ENCODE measurements around the gene UVRAG. TPM values are rescaled to one million over a fixed set of nuclear protein-coding genes. Genes with fewer than 3 reads are reported as not detected.

UVRAG gene
- polyA plus RNA-seq, 1 donor (not counting 4 experiments of a cell fraction or from before 2014, with no cell fraction given), result 11.9 TPM

DNA sequence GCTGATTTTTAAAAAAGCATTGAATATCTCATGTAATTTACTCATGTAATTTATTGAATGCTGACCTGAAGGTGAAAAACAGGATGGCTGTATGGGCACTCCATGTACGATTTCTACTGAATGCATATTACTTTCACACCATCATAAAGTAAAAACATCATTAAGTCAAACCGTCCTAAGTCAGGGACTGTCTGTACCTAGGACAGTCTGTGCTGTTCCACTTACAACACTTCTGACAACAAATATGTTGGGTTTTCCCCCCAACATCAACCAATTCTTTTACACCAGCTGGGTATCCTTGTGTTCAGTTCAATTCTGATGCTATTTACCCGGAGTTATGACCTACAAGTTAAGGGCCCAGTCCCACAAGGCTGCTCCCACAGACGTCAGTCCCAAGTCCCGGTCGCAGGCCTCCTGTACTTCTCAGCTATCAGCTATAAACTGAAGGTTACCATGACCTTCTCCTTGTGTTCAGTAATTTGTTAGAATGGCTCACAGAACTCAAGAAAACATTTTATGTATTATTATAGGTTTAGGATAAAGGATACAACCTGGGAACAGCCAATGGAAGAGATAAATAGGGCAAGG lies 17.0 kb downstream of the UVRAG start:
- Histone ChIP-seq H4K20me1 (ENCODE audit: control insufficient read depth, extremely low read depth, insufficient read depth, low read length) (no peaks in the 10 kb centered on the region), H3K9ac (ENCODE audit: control insufficient read depth, extremely low read depth, insufficient read depth, low read length) (no peak overlapping the region), H3K9me3 (ENCODE audit: control insufficient read depth, low read depth, low read length) (no peaks in the 10 kb centered on the region), H3K27ac (ENCODE audit: control insufficient read depth, insufficient read depth, low read length) (no peak overlapping the region), H3K9me1 (ENCODE audit: control insufficient read depth, extremely low read depth, insufficient read depth, low read length) (no peaks in the 10 kb centered on the region), H3K79me2 (ENCODE audit: control insufficient read depth, insufficient read depth, low read length) (peaks cover 5% of the 10 kb centered on the region), H2AFZ (ENCODE audit: control insufficient read depth, low read length) (no peak overlapping the region), H3K4me2 (ENCODE audit: control insufficient read depth, extremely low read depth, insufficient read depth, low read depth, low read length) (no peak overlapping the region), H3K4me3 (ENCODE audit: control insufficient read depth in 2 of 3, extremely low read depth in 1 of 3, insufficient read depth in 2 of 3, low read depth in 1 of 3, low read length in 3 of 3) (no peak overlapping the region), H3K4me1 (ENCODE audit: control insufficient read depth, extremely low read depth, insufficient read depth, low read length) (no peaks in the 10 kb centered on the region), H3K36me3 (ENCODE audit: control insufficient read depth in 2 of 2, extremely low read depth in 1 of 2, insufficient read depth in 2 of 2, low read length in 2 of 2) (no peaks in the 10 kb centered on the region), H3K27me3 (ENCODE audit: control insufficient read depth, extremely low read depth, insufficient read depth, low read length) (no peaks in the 10 kb centered on the region)
- dilution Hi-C loops (cut with MboI; ENCODE audit: extremely low pct_ligation_motif_present, low sequenced_read_pairs), result no loop called here
- no peak for DNase-seq (ENCODE audit: low read depth, low spot score)
- TF ChIP-seq, protein P1, sequence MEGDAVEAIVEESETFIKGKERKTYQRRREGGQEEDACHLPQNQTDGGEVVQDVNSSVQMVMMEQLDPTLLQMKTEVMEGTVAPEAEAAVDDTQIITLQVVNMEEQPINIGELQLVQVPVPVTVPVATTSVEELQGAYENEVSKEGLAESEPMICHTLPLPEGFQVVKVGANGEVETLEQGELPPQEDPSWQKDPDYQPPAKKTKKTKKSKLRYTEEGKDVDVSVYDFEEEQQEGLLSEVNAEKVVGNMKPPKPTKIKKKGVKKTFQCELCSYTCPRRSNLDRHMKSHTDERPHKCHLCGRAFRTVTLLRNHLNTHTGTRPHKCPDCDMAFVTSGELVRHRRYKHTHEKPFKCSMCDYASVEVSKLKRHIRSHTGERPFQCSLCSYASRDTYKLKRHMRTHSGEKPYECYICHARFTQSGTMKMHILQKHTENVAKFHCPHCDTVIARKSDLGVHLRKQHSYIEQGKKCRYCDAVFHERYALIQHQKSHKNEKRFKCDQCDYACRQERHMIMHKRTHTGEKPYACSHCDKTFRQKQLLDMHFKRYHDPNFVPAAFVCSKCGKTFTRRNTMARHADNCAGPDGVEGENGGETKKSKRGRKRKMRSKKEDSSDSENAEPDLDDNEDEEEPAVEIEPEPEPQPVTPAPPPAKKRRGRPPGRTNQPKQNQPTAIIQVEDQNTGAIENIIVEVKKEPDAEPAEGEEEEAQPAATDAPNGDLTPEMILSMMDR (optimal IDR thresholded peaks at IDR 0.05 in 1 of 3, IDR thresholded peaks at IDR 0.05 in 1 of 3, conservative IDR thresholded peaks at IDR 0.05 in 1 of 3; ENCODE audit: extremely low read depth in 1 of 3, insufficient read depth in 2 of 3, low read length in 3 of 3), result no peak
- TF ChIP-seq EZH2 (IDR thresholded peaks at IDR 0.05; ENCODE audit: low read length), result no peak
- no peak for FAIRE-seq

DNA sequence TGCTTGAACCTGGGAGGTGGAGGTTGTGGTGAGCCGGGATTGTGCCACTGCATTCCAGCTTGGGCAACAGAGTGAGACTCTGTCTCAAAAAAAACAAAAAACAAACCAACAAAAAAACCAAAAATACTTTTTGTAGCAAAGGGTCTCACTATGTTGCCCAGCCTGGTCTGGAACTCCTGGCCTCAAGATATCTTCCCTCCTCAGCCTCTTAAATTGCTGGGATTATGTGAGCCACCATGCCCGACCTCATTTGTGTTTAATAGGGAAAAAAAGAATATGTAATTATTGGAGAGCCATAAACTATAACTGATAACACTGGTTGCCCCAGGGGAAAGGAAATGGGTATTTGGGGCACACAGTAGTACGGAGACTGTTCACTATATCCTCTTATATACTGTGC lies 19.7 kb downstream of the UVRAG start:
- H3K79me2 ChIP-seq (ENCODE audit: control insufficient read depth, insufficient read depth, low read length), result peaks cover 3% of the 10 kb centered on the region
- no peak overlapping the region for H3K9ac ChIP-seq (ENCODE audit: control insufficient read depth, extremely low read depth, insufficient read depth, low read length)
- no peaks in the 10 kb centered on the region for H3K9me3 ChIP-seq (ENCODE audit: control insufficient read depth, low read depth, low read length)
- DNase-seq (ENCODE audit: low read depth, low spot score) (no peak), FAIRE-seq (no peak)
- H3K4me2 ChIP-seq (ENCODE audit: control insufficient read depth, extremely low read depth, insufficient read depth, low read depth, low read length), result no peak overlapping the region
- H3K27me3 ChIP-seq (ENCODE audit: control insufficient read depth, extremely low read depth, insufficient read depth, low read length), result no peaks in the 10 kb centered on the region
- H4K20me1 ChIP-seq (ENCODE audit: control insufficient read depth, extremely low read depth, insufficient read depth, low read length), result no peaks in the 10 kb centered on the region
- H3K9me1 ChIP-seq (ENCODE audit: control insufficient read depth, extremely low read depth, insufficient read depth, low read length), result no peaks in the 10 kb centered on the region
- dilution Hi-C loops (cut with MboI; ENCODE audit: extremely low pct_ligation_motif_present, low sequenced_read_pairs), result no loop called here
- H2AFZ ChIP-seq (ENCODE audit: control insufficient read depth, low read length), result no peak overlapping the region
- peaks cover under 1% of the 10 kb centered on the region for H3K4me1 ChIP-seq (ENCODE audit: control insufficient read depth, extremely low read depth, insufficient read depth, low read length)
- no peak for TF ChIP-seq EZH2 (IDR thresholded peaks at IDR 0.05; ENCODE audit: low read length)
- TF ChIP-seq, protein P1 (optimal IDR thresholded peaks at IDR 0.05 in 1 of 3, IDR thresholded peaks at IDR 0.05 in 1 of 3, conservative IDR thresholded peaks at IDR 0.05 in 1 of 3; ENCODE audit: extremely low read depth in 1 of 3, insufficient read depth in 2 of 3, low read length in 3 of 3), result no peak
- no peaks in the 10 kb centered on the region for H3K36me3 ChIP-seq (ENCODE audit: control insufficient read depth in 2 of 2, extremely low read depth in 1 of 2, insufficient read depth in 2 of 2, low read length in 2 of 2)
- H3K4me3 ChIP-seq (ENCODE audit: control insufficient read depth in 2 of 3, extremely low read depth in 1 of 3, insufficient read depth in 2 of 3, low read depth in 1 of 3, low read length in 3 of 3), result no peak overlapping the region
- no peak overlapping the region for H3K27ac ChIP-seq (ENCODE audit: control insufficient read depth, insufficient read depth, low read length)
